ENCODE measurements around the gene H2BK1. TPM values are rescaled to one million over a fixed set of nuclear protein-coding genes. Genes with fewer than 3 reads are reported as not detected.

The H2BK1 gene
- total and polyA plus RNA-seq, 2 donors (not counting 1 experiment from before 2014, with no cell fraction given), result not detected

GRCh38 chr7:151233804-151234203, 23.5 kb upstream of the H2BK1 start:
- H3K79me2 ChIP-seq (ENCODE audit: control insufficient read depth, insufficient read depth, low read length), result peaks cover 56% of the 10 kb centered on the region
- no peak overlapping the region for H2AFZ ChIP-seq (ENCODE audit: low read length)
- DNase-seq (ENCODE audit: low read depth in 2 of 2), result no peak
- peak overlapping the region; percentile 79 to 98 (median 91) for H3K4me3 ChIP-seq (replicated peaks in 1 of 4; ENCODE audit: control extremely low read depth in 1 of 4, insufficient read depth in 1 of 4, low read depth in 3 of 4, low read length in 4 of 4)
- peak overlapping the region; percentile 98 for H3K4me2 ChIP-seq (ENCODE audit: extremely low read depth, insufficient read depth, low read length)
- no peaks in the 10 kb centered on the region for H4K20me1 ChIP-seq (ENCODE audit: control insufficient read depth, extremely low read depth, insufficient read depth, low read length)
- no peaks in the 10 kb centered on the region for H3K9me3 ChIP-seq (ENCODE audit: control insufficient read depth, insufficient read depth, low read depth, low read length)
- peak overlapping the region; percentile 90 for H3K27ac ChIP-seq (ENCODE audit: insufficient read depth, low read length)
- peaks cover 19% of the 10 kb centered on the region for H3K36me3 ChIP-seq (ENCODE audit: control insufficient read depth, insufficient read depth, low read length)
- H3K9ac ChIP-seq (ENCODE audit: insufficient read depth, low read length), result peak overlapping the region; percentile 97
- peaks cover 4% of the 10 kb centered on the region for H3K4me1 ChIP-seq (ENCODE audit: control insufficient read depth, extremely low read depth, insufficient read depth, low read length)
- H3K27me3 ChIP-seq (ENCODE audit: control insufficient read depth, insufficient read depth, low read length), result no peaks in the 10 kb centered on the region
- TF ChIP-seq EZH2 (IDR thresholded peaks at IDR 0.05; ENCODE audit: low read length, missing control alignments), result no peak
- TF ChIP-seq CTCF (conservative IDR thresholded peaks at IDR 0.05 in 1 of 2, IDR thresholded peaks at IDR 0.05 in 1 of 2; ENCODE audit: low read depth in 1 of 2, low read length in 2 of 2), result no peak

GRCh38 chr7:151232917-151233701, 22.8 kb upstream of the H2BK1 start:
- H2AFZ ChIP-seq (ENCODE audit: low read length), result no peak overlapping the region
- TF ChIP-seq EZH2 (IDR thresholded peaks at IDR 0.05; ENCODE audit: low read length, missing control alignments) (no peak), CTCF (conservative IDR thresholded peaks at IDR 0.05 in 1 of 2, IDR thresholded peaks at IDR 0.05 in 1 of 2; ENCODE audit: low read depth in 1 of 2, low read length in 2 of 2) (no peak)
- H3K79me2 ChIP-seq (ENCODE audit: control insufficient read depth, insufficient read depth, low read length), result peaks cover 56% of the 10 kb centered on the region
- H3K36me3 ChIP-seq (ENCODE audit: control insufficient read depth, insufficient read depth, low read length), result peaks cover 15% of the 10 kb centered on the region
- H3K27me3 ChIP-seq (ENCODE audit: control insufficient read depth, insufficient read depth, low read length), result no peaks in the 10 kb centered on the region
- H3K9ac ChIP-seq (ENCODE audit: insufficient read depth, low read length), result peak overlapping the region; percentile 97
- H4K20me1 ChIP-seq (ENCODE audit: control insufficient read depth, extremely low read depth, insufficient read depth, low read length), result no peaks in the 10 kb centered on the region
- H3K4me1 ChIP-seq (ENCODE audit: control insufficient read depth, extremely low read depth, insufficient read depth, low read length), result peaks cover 4% of the 10 kb centered on the region
- peak overlapping the region; percentile 79 to 98 (median 91) for H3K4me3 ChIP-seq (replicated peaks in 1 of 4; ENCODE audit: control extremely low read depth in 1 of 4, insufficient read depth in 1 of 4, low read depth in 3 of 4, low read length in 4 of 4)
- H3K4me2 ChIP-seq (ENCODE audit: extremely low read depth, insufficient read depth, low read length), result peak overlapping the region; percentile 98
- H3K9me3 ChIP-seq (ENCODE audit: control insufficient read depth, insufficient read depth, low read depth, low read length), result no peaks in the 10 kb centered on the region
- peak; percentile 64 to 88 for DNase-seq (ENCODE audit: low read depth in 2 of 2)
- H3K27ac ChIP-seq (ENCODE audit: insufficient read depth, low read length), result peak overlapping the region; percentile 90

GRCh38 chr7:151232091-151232916, 22.0 kb upstream of the H2BK1 start, which contains the start of gene CHPF2:
Gene CHPF2 (plus strand): TSS chr7:151232483. CDS start chr7:151234012, 1,529 bp downstream.
- H2AFZ ChIP-seq (ENCODE audit: low read length), result peak within 1 kb of the TSS; percentile 93
- H4K20me1 ChIP-seq (ENCODE audit: control insufficient read depth, extremely low read depth, insufficient read depth, low read length), result no peaks in the 10 kb centered on the region
- H3K4me1 ChIP-seq (ENCODE audit: control insufficient read depth, extremely low read depth, insufficient read depth, low read length), result peaks cover 6% of the 10 kb centered on the region
- peak within 1 kb of the TSS; percentile 97 for H3K9ac ChIP-seq (ENCODE audit: insufficient read depth, low read length)
- peak within 1 kb of the TSS; percentile 90 for H3K27ac ChIP-seq (ENCODE audit: insufficient read depth, low read length)
- TF ChIP-seq CTCF (conservative IDR thresholded peaks at IDR 0.05 in 1 of 2, IDR thresholded peaks at IDR 0.05 in 1 of 2; ENCODE audit: low read depth in 1 of 2, low read length in 2 of 2) (no peak), EZH2 (IDR thresholded peaks at IDR 0.05; ENCODE audit: low read length, missing control alignments) (no peak)
- peak within 1 kb of the TSS; percentile 79 to 98 (median 91) for H3K4me3 ChIP-seq (replicated peaks in 1 of 4; ENCODE audit: control extremely low read depth in 1 of 4, insufficient read depth in 1 of 4, low read depth in 3 of 4, low read length in 4 of 4)
- DNase-seq (ENCODE audit: low read depth in 2 of 2), result peak; percentile 83 to 88
- no peaks in the 10 kb centered on the region for H3K27me3 ChIP-seq (ENCODE audit: control insufficient read depth, insufficient read depth, low read length)
- peaks cover 8% of the 10 kb centered on the region for H3K36me3 ChIP-seq (ENCODE audit: control insufficient read depth, insufficient read depth, low read length)
- peaks cover 49% of the 10 kb centered on the region for H3K79me2 ChIP-seq (ENCODE audit: control insufficient read depth, insufficient read depth, low read length)
- H3K9me3 ChIP-seq (ENCODE audit: control insufficient read depth, insufficient read depth, low read depth, low read length), result no peaks in the 10 kb centered on the region
- H3K4me2 ChIP-seq (ENCODE audit: extremely low read depth, insufficient read depth, low read length), result peak within 1 kb of the TSS; percentile 98

All from fibroblast of lung (primary cell).